Heart right ventricle (tissue), 16 donors: ENCODE results near the gene PRR20G. TPM values are rescaled to one million over a fixed set of nuclear protein-coding genes. Genes with fewer than 3 reads are reported as not detected.
"Not testable (repeated sequence)": the region's sequence is repeated elsewhere in the genome, so short reads cannot be mapped to it uniquely, and the experiment has no call there.

Experiments used
- ATAC-seq, 8 donors: fragments of 200-7000 bp; cut with Tn5 transposase; one replicate each; pipeline ENCODE4 v1.9.1; 2020; ENCODE audit warnings: mild to moderate bottlenecking in 8 of 8, moderate library complexity in 8 of 8, moderate number of reproducible peaks in 1 of 8
- DNase-seq, 2 donors: peaks; one replicate each; pipeline ENCODE4 v3.0.0-alpha.2; 2020
- H3K27ac ChIP-seq, 10 donors: fragments of 200-600 bp; sonication (generic) in 2 of 10; one replicate each; pipeline versions ENCODE4 v1.5.0 to v1.8.0; 2020 to 2022; ENCODE audit warnings: mild to moderate bottlenecking in 3 of 10
- H3K27me3 ChIP-seq, 7 donors: fragments of 200-600 bp; one replicate each; pipeline ENCODE4 v1.8.0; 2021 to 2022; ENCODE audit warnings: mild to moderate bottlenecking in 2 of 7
- H3K36me3 ChIP-seq, 9 donors: fragments of 200-600 bp; sonication (generic) in 1 of 9; one replicate each; pipeline versions ENCODE4 v1.5.0 to v1.8.0; 2020 to 2022; ENCODE audit warnings: mild to moderate bottlenecking in 2 of 9
- H3K4me1 ChIP-seq, 9 donors: fragments of 200-600 bp; sonication (generic) in 1 of 9; one replicate each; pipeline versions ENCODE4 v1.5.0 to v1.8.0; 2020 to 2022; ENCODE audit warnings: mild to moderate bottlenecking in 4 of 9
- H3K4me3 ChIP-seq, 10 donors: fragments of 200-600 bp; sonication (generic) in 2 of 10; one replicate each; pipeline versions ENCODE4 v1.5.0 to v1.8.0; 2020 to 2022; ENCODE audit warnings: mild to moderate bottlenecking in 7 of 10, moderate library complexity in 2 of 10
- H3K9me3 ChIP-seq, 11 donors: fragments of 200-600 bp in 10 of 11; sonication (generic) in 2 of 11; one replicate each; pipeline versions ENCODE4 v1.5.0 to v1.8.0; 2013 to 2022; ENCODE audit warnings: mild to moderate bottlenecking in 2 of 11, control low read depth in 1 of 11, moderate library complexity in 1 of 11
- CTCF ChIP-seq, 9 donors: fragments of 200-600 bp; sonication (generic) in 2 of 9; IDR thresholded peaks; one replicate each; pipeline versions ENCODE4 v1.5.0 to v1.8.0; 2021 to 2022; ENCODE audit warnings: antibody characterized with exemption in 9 of 9, mild to moderate bottlenecking in 5 of 9, moderate library complexity in 1 of 9
- WGBS, 2 donors: extraction: QIAGEN DNeasy Blood & Tissue Kit; methylation state at CpG; one replicate each; pipeline ENCODE4 v1.1.7; 2013; ENCODE audit warnings: inconsistent platforms in 1 of 2; 5-methylcytosine and 5-hydroxymethylcytosine counted together
- intact Hi-C, 10 donors: fragments of 100-400 bp; cut with DNase I; formaldehyde crosslinking; loops; one replicate each; pipeline versions ENCODE4 v1.11.1 to v1.14.2; 2022
- polyA plus RNA-seq, 2 donors: library from polyadenylated mRNA; stranded (reverse); fragments of 200-250 nt; gene quantifications; one replicate each; pipeline ENCODE4 v1.2.3, GENCODE V29; 2013
- total RNA-seq, 10 donors: library from RNA; stranded (reverse); fragmentation: NEBNext Ultra II Directional in 3 of 10; extraction: Animal tissue kit (Norgen Biotek cat#: 25700) in 3 of 10; gene quantifications; one replicate each; pipeline versions ENCODE4 v1.2.1 to v1.2.4, GENCODE V29; 2021 to 2023
- donor health status: Arrhythmogenic right ventricular cardiomyopathy.
- donor health status: ischemic (EF 13 %, LVEDD 7.1; RV severe dilation, severe dysfunction).
- donor health status: healthy with polysubstance abuse.
- donor health status: DM: no; HTN: yes; CAD: no.
- donor health status: DM: no; HTN: no; CAD: no.
- donor health status: ischemic (EF 25% LVEDD 6.9; RV normal size, moderate dysfunction).
- donor health status: ischemic (EF 25% LVEDD 5.7; RV mildly dilated, moderate dysfunction).
- donor health status: healthy.
- donor health status: DM: yes; HTN: yes; CAD: no.
- donor health status: Ischemic cardiomyopathy.
- donor health status: ischemic (EF 35%, LVEDD 5.7; RV mildly dilated, moderate dysfunction).
- donor health status: nonischemic (EF 11% LVEDD 7.7; RV severe dilation, severe dysfunction).
- donor health status: DM: yes; HTN: yes; CAD: no.
- donor health status: PGD.
- donor health status: ischemic (EF 29% LVEDD 5.4; RV normal size, mild dysfunction).
- donor health status: nonischemic (EF 23%, LVEDD 6.1; RV moderate dilation, normal function).

The PRR20G gene
- total and polyA plus RNA-seq, 12 donors: not detected

DNA sequence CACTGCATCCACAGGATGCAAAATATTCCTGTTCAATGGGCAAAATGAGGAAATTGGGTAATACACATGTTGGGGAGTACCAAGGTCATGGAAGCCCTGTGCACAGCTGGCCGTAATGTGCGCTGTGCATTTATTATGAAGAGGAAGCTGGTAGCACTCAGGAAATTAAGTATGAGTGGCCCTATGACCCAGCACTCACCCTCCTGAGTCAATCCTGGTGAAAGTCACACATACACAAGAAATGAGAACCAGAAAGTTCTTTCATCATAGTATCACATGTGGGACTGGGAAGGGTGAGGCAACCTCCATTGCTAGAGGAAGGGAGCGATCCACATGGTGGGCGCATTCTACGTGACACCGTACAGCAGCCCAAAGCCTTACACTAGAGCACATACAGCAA, 11.4 kb upstream of the PRR20G start:
- no peak for TF ChIP-seq CTCF (IDR thresholded peaks at IDR 0.05)
- Histone ChIP-seq H3K9me3 (no peaks in the 10 kb centered on the region), H3K36me3 (no peaks in the 10 kb centered on the region), H3K4me3 (no peak overlapping the region), H3K27ac (peak overlapping the region in 1 of 10 donors; percentile 23), H3K4me1 (peaks cover 0 to 8% (median 0%) of the 10 kb centered on the region in 9 donors), H3K27me3 (peaks cover 0 to 44% (median 10%) of the 10 kb centered on the region in 7 donors)
- WGBS, 2 donors: 79 to 84% methylated on average over 6 of the region's 6 CpGs
- intact Hi-C loops: no loop called here
- ATAC-seq (peak; percentile 17 to 89 (median 64)), DNase-seq (no peak)

GRCh38 chr3:127296959-127297358, 9.1 kb upstream of the PRR20G start:
- H3K36me3 ChIP-seq: no peaks in the 10 kb centered on the region
- intact Hi-C loops: no loop called here
- DNase-seq (no peak), ATAC-seq (no peak)
- no peak overlapping the region for H3K4me3 ChIP-seq
- H3K27me3 ChIP-seq: peaks cover 0 to 43% (median 15%) of the 10 kb centered on the region in 7 donors
- no peak for TF ChIP-seq CTCF (IDR thresholded peaks at IDR 0.05)
- no peaks in the 10 kb centered on the region for H3K9me3 ChIP-seq
- WGBS, 2 donors: 65 to 78% methylated on average over 5 of the region's 5 CpGs
- peaks cover 0 to 8% (median 0%) of the 10 kb centered on the region in 9 donors for H3K4me1 ChIP-seq
- H3K27ac ChIP-seq: no peak overlapping the region

GRCh38 chr3:127296166-127296565, 8.3 kb upstream of the PRR20G start:
- DNase-seq (no peak), ATAC-seq (no peak)
- Histone ChIP-seq H3K4me1 (peaks cover 0 to 8% (median 0%) of the 10 kb centered on the region in 9 donors), H3K9me3 (no peaks in the 10 kb centered on the region), H3K4me3 (no peak overlapping the region), H3K27ac (no peak overlapping the region), H3K27me3 (peaks cover 0 to 43% (median 8%) of the 10 kb centered on the region in 7 donors), H3K36me3 (no peaks in the 10 kb centered on the region)
- WGBS, 2 donors: 55% methylated on average over 3 of the region's 3 CpGs
- intact Hi-C loops: no loop called here
- TF ChIP-seq CTCF (IDR thresholded peaks at IDR 0.05): no peak

GRCh38 chr3:127293650-127294049, 5.8 kb upstream of the PRR20G start:
- 79 to 81% methylated on average over 16 of the region's 16 CpGs for WGBS, 2 donors
- H3K4me1 ChIP-seq, intact Hi-C loops, H3K9me3 ChIP-seq, H3K36me3 ChIP-seq, H3K4me3 ChIP-seq, DNase-seq, ATAC-seq, H3K27ac ChIP-seq: not testable (repeated sequence)
- peaks cover 0 to 34% (median 5%) of the 10 kb centered on the region in 7 donors for H3K27me3 ChIP-seq

GRCh38 chr3:127291611-127292010, 3.8 kb upstream of the PRR20G start:
- DNase-seq: no peak
- H3K9me3 ChIP-seq: peaks cover 0 to 11% (median 0%) of the 10 kb centered on the region in 11 donors
- H3K27ac ChIP-seq: no peak overlapping the region
- TF ChIP-seq CTCF (IDR thresholded peaks at IDR 0.05): no peak
- H3K4me3 ChIP-seq: no peak overlapping the region
- no peak for ATAC-seq
- H3K36me3 ChIP-seq: no peaks in the 10 kb centered on the region
- no peaks in the 10 kb centered on the region for H3K4me1 ChIP-seq
- peaks cover 0 to 22% (median 5%) of the 10 kb centered on the region in 7 donors for H3K27me3 ChIP-seq
- intact Hi-C loops: no loop called here
